ENCODE results near the gene OR6N2.

Gene OR6N2

DNA sequence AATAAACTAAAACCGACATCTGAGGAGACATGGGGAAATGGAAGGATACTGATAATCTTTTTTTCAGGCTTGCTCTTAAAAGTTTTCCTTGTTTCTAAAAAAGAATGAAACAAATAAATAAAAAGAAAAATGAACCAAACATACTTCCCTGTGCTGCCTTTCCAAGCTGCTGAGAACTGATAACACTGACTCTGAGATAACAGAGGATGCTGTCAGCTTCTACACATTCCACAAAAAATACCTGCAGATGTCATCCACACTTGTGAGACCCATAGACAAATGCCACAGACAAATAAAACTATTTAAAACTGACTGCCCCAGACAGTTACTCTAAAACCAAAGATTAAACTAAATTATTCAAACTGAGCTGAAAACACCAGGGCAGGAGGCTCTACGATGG is 48.5 kb downstream of the OR6N2 start:
- Histone ChIP-seq H3K36me3 (ENCODE audit: insufficient read depth, low read length) (no peaks in the 10 kb centered on the region), H3K4me1 (ENCODE audit: insufficient read depth, low read length, severe bottlenecking) (no peaks in the 10 kb centered on the region), H3K79me2 (ENCODE audit: insufficient read depth, low read length) (no peaks in the 10 kb centered on the region), H3K4me2 (ENCODE audit: low read length) (no peak overlapping the region), H2AFZ (ENCODE audit: low read length) (no peak overlapping the region), H3K4me3 (ENCODE audit: low read depth, low read length, poor library complexity, severe bottlenecking) (no peak overlapping the region), H3K9ac (ENCODE audit: low read length) (no peak overlapping the region), H3K9me2 (ENCODE audit: low read depth, low read length) (no peaks in the 10 kb centered on the region), H3F3A (ENCODE audit: insufficient read depth, low read length) (no peaks in the 10 kb centered on the region), H4K20me1 (ENCODE audit: insufficient read depth, low read length) (no peaks in the 10 kb centered on the region), H3K27me3 (ENCODE audit: insufficient read depth, low read length) (no peaks in the 10 kb centered on the region), H3K27ac (ENCODE audit: low read depth, low read length, poor library complexity, severe bottlenecking) (no peak overlapping the region), H3K9me3 (ENCODE audit: low read length) (no peaks in the 10 kb centered on the region)
- no peak for TF ChIP-seq EZH2 (IDR thresholded peaks at IDR 0.05; ENCODE audit: borderline replicate concordance, low read length)
- TF ChIP-seq, protein P1, sequence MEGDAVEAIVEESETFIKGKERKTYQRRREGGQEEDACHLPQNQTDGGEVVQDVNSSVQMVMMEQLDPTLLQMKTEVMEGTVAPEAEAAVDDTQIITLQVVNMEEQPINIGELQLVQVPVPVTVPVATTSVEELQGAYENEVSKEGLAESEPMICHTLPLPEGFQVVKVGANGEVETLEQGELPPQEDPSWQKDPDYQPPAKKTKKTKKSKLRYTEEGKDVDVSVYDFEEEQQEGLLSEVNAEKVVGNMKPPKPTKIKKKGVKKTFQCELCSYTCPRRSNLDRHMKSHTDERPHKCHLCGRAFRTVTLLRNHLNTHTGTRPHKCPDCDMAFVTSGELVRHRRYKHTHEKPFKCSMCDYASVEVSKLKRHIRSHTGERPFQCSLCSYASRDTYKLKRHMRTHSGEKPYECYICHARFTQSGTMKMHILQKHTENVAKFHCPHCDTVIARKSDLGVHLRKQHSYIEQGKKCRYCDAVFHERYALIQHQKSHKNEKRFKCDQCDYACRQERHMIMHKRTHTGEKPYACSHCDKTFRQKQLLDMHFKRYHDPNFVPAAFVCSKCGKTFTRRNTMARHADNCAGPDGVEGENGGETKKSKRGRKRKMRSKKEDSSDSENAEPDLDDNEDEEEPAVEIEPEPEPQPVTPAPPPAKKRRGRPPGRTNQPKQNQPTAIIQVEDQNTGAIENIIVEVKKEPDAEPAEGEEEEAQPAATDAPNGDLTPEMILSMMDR (IDR thresholded peaks at IDR 0.05; ENCODE audit: low read length) = no peak

DNA sequence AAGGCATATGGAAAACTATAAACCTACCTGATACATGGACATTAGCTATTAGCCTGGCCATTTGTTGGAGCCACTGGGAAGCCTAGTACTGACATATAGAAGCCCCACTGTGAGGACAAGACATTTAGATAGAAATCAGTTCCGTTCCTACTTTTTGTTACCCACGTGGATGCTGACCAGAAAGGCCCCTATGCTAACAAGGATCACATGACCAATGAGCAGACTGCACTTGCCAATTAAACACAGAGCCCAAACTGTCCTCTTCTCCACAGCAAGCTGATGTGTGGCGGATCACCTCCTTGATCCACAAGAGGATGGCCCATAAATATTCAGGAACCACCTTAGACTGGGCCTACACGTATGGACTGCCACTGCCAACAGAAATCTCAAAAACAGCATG is 49.3 kb downstream of the OR6N2 start:
- H3K4me2 ChIP-seq (ENCODE audit: low read length) = no peak overlapping the region
- no peaks in the 10 kb centered on the region for H3K79me2 ChIP-seq (ENCODE audit: insufficient read depth, low read length)
- H4K20me1 ChIP-seq (ENCODE audit: insufficient read depth, low read length) = no peaks in the 10 kb centered on the region
- TF ChIP-seq, protein P1 (IDR thresholded peaks at IDR 0.05; ENCODE audit: low read length) = no peak
- TF ChIP-seq EZH2 (IDR thresholded peaks at IDR 0.05; ENCODE audit: borderline replicate concordance, low read length) = no peak
- no peak overlapping the region for H3K4me3 ChIP-seq (ENCODE audit: low read depth, low read length, poor library complexity, severe bottlenecking)
- H3K27ac ChIP-seq (ENCODE audit: low read depth, low read length, poor library complexity, severe bottlenecking) = no peak overlapping the region
- H3K9me2 ChIP-seq (ENCODE audit: low read depth, low read length) = no peaks in the 10 kb centered on the region
- no peaks in the 10 kb centered on the region for H3K4me1 ChIP-seq (ENCODE audit: insufficient read depth, low read length, severe bottlenecking)
- H3K9me3 ChIP-seq (ENCODE audit: low read length) = no peaks in the 10 kb centered on the region
- H2AFZ ChIP-seq (ENCODE audit: low read length) = no peak overlapping the region
- no peaks in the 10 kb centered on the region for H3K36me3 ChIP-seq (ENCODE audit: insufficient read depth, low read length)
- H3K27me3 ChIP-seq (ENCODE audit: insufficient read depth, low read length) = no peaks in the 10 kb centered on the region
- H3F3A ChIP-seq (ENCODE audit: insufficient read depth, low read length) = no peaks in the 10 kb centered on the region
- H3K9ac ChIP-seq (ENCODE audit: low read length) = no peak overlapping the region

- H3K9me2 ChIP-seq (ENCODE audit: low read depth, low read length) = no peaks in the 10 kb centered on the region
- no peaks in the 10 kb centered on the region for H3K36me3 ChIP-seq (ENCODE audit: insufficient read depth, low read length)
- H3K79me2 ChIP-seq (ENCODE audit: insufficient read depth, low read length) = no peaks in the 10 kb centered on the region
- H3K9ac ChIP-seq (ENCODE audit: low read length) = no peak overlapping the region
- no peak overlapping the region for H3K4me3 ChIP-seq (ENCODE audit: low read depth, low read length, poor library complexity, severe bottlenecking)
- no peak for TF ChIP-seq EZH2 (IDR thresholded peaks at IDR 0.05; ENCODE audit: borderline replicate concordance, low read length)
- TF ChIP-seq, protein P1 (IDR thresholded peaks at IDR 0.05; ENCODE audit: low read length) = no peak
- H4K20me1 ChIP-seq (ENCODE audit: insufficient read depth, low read length) = no peaks in the 10 kb centered on the region
- no peaks in the 10 kb centered on the region for H3K27me3 ChIP-seq (ENCODE audit: insufficient read depth, low read length)
- no peak overlapping the region for H2AFZ ChIP-seq (ENCODE audit: low read length)
- H3K4me1 ChIP-seq (ENCODE audit: insufficient read depth, low read length, severe bottlenecking) = no peaks in the 10 kb centered on the region
- H3K9me3 ChIP-seq (ENCODE audit: low read length) = no peaks in the 10 kb centered on the region
- no peaks in the 10 kb centered on the region for H3F3A ChIP-seq (ENCODE audit: insufficient read depth, low read length)
- H3K4me2 ChIP-seq (ENCODE audit: low read length) = no peak overlapping the region
- no peak overlapping the region for H3K27ac ChIP-seq (ENCODE audit: low read depth, low read length, poor library complexity, severe bottlenecking)
Observed at GRCh38 chr1:158730453-158730852, 50.6 kb downstream of the OR6N2 start.

Measured in OCI-LY1 (cell line).